Measurements from ENCODE around the gene HIPK2.

HIPK2 gene

DNA sequence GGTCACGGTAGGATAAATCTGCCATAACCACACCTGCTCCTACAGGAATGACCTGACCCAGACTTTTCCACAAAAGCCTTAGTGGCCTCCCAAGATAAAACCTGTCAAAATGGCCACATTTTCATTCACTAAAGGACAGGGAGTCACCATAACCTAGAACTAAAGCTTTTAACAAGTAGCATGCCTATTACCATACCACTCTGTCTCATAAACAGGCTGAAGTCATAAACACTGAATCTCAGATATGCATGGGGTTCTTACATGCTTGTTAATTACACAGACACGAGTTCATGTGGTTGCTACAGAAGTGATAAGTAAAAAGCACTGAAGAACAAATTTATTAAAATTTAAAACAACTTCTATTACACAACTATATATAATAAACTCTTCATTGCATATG is 56.0 kb downstream of the HIPK2 start:
- H3K9me2 ChIP-seq (replicated peaks; ENCODE audit: low read depth, low read length), result no peaks in the 10 kb centered on the region
- H3K9ac ChIP-seq (ENCODE audit: low read depth, low read length, poor library complexity, severe bottlenecking), result no peak overlapping the region
- H3K4me3 ChIP-seq (ENCODE audit: low read length, poor library complexity, severe bottlenecking), result no peak overlapping the region
- peaks cover 11% of the 10 kb centered on the region for H4K20me1 ChIP-seq (ENCODE audit: insufficient read depth, low read length, poor library complexity, severe bottlenecking)
- H3K27me3 ChIP-seq (ENCODE audit: insufficient read depth, low read length, poor library complexity, severe bottlenecking), result no peaks in the 10 kb centered on the region
- H3K9me3 ChIP-seq (ENCODE audit: insufficient read depth, low read depth, low read length), result no peaks in the 10 kb centered on the region
- H2AFZ ChIP-seq (ENCODE audit: low read length), result no peak overlapping the region
- no peak for TF ChIP-seq EZH2phosphoT487 (IDR thresholded peaks at IDR 0.05; ENCODE audit: borderline replicate concordance)
- TF ChIP-seq, protein P1, sequence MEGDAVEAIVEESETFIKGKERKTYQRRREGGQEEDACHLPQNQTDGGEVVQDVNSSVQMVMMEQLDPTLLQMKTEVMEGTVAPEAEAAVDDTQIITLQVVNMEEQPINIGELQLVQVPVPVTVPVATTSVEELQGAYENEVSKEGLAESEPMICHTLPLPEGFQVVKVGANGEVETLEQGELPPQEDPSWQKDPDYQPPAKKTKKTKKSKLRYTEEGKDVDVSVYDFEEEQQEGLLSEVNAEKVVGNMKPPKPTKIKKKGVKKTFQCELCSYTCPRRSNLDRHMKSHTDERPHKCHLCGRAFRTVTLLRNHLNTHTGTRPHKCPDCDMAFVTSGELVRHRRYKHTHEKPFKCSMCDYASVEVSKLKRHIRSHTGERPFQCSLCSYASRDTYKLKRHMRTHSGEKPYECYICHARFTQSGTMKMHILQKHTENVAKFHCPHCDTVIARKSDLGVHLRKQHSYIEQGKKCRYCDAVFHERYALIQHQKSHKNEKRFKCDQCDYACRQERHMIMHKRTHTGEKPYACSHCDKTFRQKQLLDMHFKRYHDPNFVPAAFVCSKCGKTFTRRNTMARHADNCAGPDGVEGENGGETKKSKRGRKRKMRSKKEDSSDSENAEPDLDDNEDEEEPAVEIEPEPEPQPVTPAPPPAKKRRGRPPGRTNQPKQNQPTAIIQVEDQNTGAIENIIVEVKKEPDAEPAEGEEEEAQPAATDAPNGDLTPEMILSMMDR (conservative IDR thresholded peaks at IDR 0.05; ENCODE audit: low read length), result no peak
- 0 out of 2 replicates have a peak, but pooled peaks cover 7% of the 10 kb centered on the region for H3K79me2 ChIP-seq (ENCODE audit: insufficient read depth, low read length)
- no peak overlapping the region for H3K4me2 ChIP-seq (ENCODE audit: low read depth, low read length, poor library complexity, severe bottlenecking)
- H3K4me1 ChIP-seq (ENCODE audit: insufficient read depth, low read length, poor library complexity, severe bottlenecking), result peaks cover 5% of the 10 kb centered on the region
- no peaks in the 10 kb centered on the region for H3F3A ChIP-seq (ENCODE audit: low read depth)
- H3K36me3 ChIP-seq (ENCODE audit: insufficient read depth, low read length), result peaks cover 2% of the 10 kb centered on the region; the same call in 1 of the 2 replicates

DNA sequence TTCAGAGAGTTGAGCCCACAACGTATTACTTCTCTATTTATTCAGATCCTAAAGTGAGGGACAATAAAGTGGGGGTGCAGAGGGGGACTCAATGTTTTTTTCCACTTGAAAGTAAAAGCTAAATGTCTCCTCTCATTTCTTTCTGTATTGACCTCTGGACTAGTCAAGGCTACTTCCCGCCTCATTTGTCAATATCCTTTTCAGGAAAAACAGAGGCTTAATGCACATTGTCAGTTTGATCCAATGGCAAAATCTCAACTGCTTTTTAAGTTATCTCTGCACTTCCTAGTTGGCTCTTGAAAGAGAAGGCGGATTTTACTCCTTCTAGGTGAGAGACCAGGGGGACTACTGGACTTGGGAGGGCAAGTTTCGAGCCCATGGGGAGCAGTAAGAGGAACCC is 56.4 kb downstream of the HIPK2 start:
- Histone ChIP-seq H3K9me2 (replicated peaks; ENCODE audit: low read depth, low read length) (no peaks in the 10 kb centered on the region), H3K9me3 (ENCODE audit: insufficient read depth, low read depth, low read length) (no peaks in the 10 kb centered on the region), H4K20me1 (ENCODE audit: insufficient read depth, low read length, poor library complexity, severe bottlenecking) (peaks cover 11% of the 10 kb centered on the region), H3K4me3 (ENCODE audit: low read length, poor library complexity, severe bottlenecking) (no peak overlapping the region), H3K4me1 (ENCODE audit: insufficient read depth, low read length, poor library complexity, severe bottlenecking) (peaks cover 5% of the 10 kb centered on the region), H3K27me3 (ENCODE audit: insufficient read depth, low read length, poor library complexity, severe bottlenecking) (no peaks in the 10 kb centered on the region), H3K4me2 (ENCODE audit: low read depth, low read length, poor library complexity, severe bottlenecking) (no peak overlapping the region), H3F3A (ENCODE audit: low read depth) (no peaks in the 10 kb centered on the region), H2AFZ (ENCODE audit: low read length) (no peak overlapping the region), H3K79me2 (ENCODE audit: insufficient read depth, low read length) (0 out of 2 replicates have a peak, but pooled peaks cover 7% of the 10 kb centered on the region), H3K36me3 (ENCODE audit: insufficient read depth, low read length) (peaks cover 6% of the 10 kb centered on the region; the same call in 1 of the 2 replicates), H3K9ac (ENCODE audit: low read depth, low read length, poor library complexity, severe bottlenecking) (no peak overlapping the region)
- TF ChIP-seq, protein P1 (conservative IDR thresholded peaks at IDR 0.05; ENCODE audit: low read length), result no peak

DNA sequence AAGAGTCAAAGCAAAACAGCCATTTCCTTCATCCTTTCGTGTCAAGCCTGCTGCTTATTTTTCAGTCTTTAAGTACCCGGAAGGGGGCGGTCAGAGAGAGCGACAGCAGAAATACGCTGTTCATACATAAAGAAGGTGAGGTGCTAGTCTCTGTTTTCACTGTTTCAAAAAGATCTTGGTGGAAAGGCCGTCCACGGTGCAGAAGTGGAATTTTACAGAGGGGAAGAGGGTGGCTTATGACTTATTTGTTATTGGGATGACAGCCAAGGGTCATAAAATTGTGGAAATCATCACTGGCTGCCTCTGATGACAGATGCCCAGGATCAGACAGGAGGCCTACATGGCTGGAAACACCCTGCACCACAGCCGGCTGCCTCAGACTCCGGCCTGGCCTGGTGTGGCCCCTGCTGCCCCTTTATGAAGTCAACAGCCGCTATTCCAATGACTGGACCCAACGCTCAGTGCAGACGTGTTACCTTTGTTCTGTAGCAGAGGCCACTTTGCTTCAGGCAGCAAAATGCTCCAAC is 57.0 kb downstream of the HIPK2 start:
- Histone ChIP-seq H3K4me1 (ENCODE audit: insufficient read depth, low read length, poor library complexity, severe bottlenecking) (peaks cover 5% of the 10 kb centered on the region), H3F3A (ENCODE audit: low read depth) (no peaks in the 10 kb centered on the region), H3K36me3 (ENCODE audit: insufficient read depth, low read length) (peaks cover 12% of the 10 kb centered on the region; the same call in 1 of the 2 replicates), H3K9me3 (ENCODE audit: insufficient read depth, low read depth, low read length) (no peaks in the 10 kb centered on the region), H3K79me2 (ENCODE audit: insufficient read depth, low read length) (0 out of 2 replicates have a peak, but pooled peaks cover 7% of the 10 kb centered on the region), H3K9ac (ENCODE audit: low read depth, low read length, poor library complexity, severe bottlenecking) (no peak overlapping the region), H3K4me2 (ENCODE audit: low read depth, low read length, poor library complexity, severe bottlenecking) (no peak overlapping the region), H3K9me2 (replicated peaks; ENCODE audit: low read depth, low read length) (no peaks in the 10 kb centered on the region), H3K27me3 (ENCODE audit: insufficient read depth, low read length, poor library complexity, severe bottlenecking) (no peaks in the 10 kb centered on the region), H2AFZ (ENCODE audit: low read length) (no peak overlapping the region), H3K4me3 (ENCODE audit: low read length, poor library complexity, severe bottlenecking) (no peak overlapping the region), H4K20me1 (ENCODE audit: insufficient read depth, low read length, poor library complexity, severe bottlenecking) (peaks cover 11% of the 10 kb centered on the region)
- TF ChIP-seq, protein P1 (conservative IDR thresholded peaks at IDR 0.05; ENCODE audit: low read length), result no peak
- TF ChIP-seq EZH2phosphoT487 (IDR thresholded peaks at IDR 0.05; ENCODE audit: borderline replicate concordance), result no peak
